Activated naive CD8-positive, alpha-beta T cell (primary cell): ENCODE results near the gene CHST6.
"Not testable (repeated sequence)": the region's sequence is repeated elsewhere in the genome, so short reads cannot be mapped to it uniquely, and the experiment has no call there.

ENCODE experiments used
- H3K27ac Mint-ChIP-seq: one replicate; pipeline ENCODE4 v1.8.0; 2021; ENCODE audit warnings: mixed read lengths
- H3K27me3 Mint-ChIP-seq: one replicate; pipeline ENCODE4 v1.8.0; 2021; ENCODE audit warnings: mixed read lengths
- H3K36me3 Mint-ChIP-seq: one replicate; pipeline ENCODE4 v1.8.0; 2021; ENCODE audit warnings: mixed read lengths
- H3K4me1 Mint-ChIP-seq: one replicate; pipeline ENCODE4 v1.8.0; 2021; ENCODE audit warnings: low read depth, mixed read lengths
- H3K4me3 Mint-ChIP-seq: one replicate; pipeline ENCODE4 v1.8.0; 2021; ENCODE audit warnings: mild to moderate bottlenecking, mixed read lengths
- H3K9me3 Mint-ChIP-seq: one replicate; pipeline ENCODE4 v1.8.0; 2021; ENCODE audit warnings: low read depth, mixed read lengths

The CHST6 gene

GRCh38 chr16:75526032-75526790 is 31.0 kb upstream of the CHST6 start:
- Mint-ChIP-seq H3K4me3 (no peak overlapping the region), H3K27me3 (no peaks in the 10 kb centered on the region), H3K27ac (no peak overlapping the region), H3K4me1 (no peaks in the 10 kb centered on the region), H3K36me3 (no peaks in the 10 kb centered on the region), H3K9me3 (no peaks in the 10 kb centered on the region)

- Mint-ChIP-seq H3K4me1 (peaks cover 8% of the 10 kb centered on the region), H3K9me3 (no peaks in the 10 kb centered on the region), H3K27ac (no peak overlapping the region), H3K27me3 (no peaks in the 10 kb centered on the region), H3K4me3 (no peak overlapping the region), H3K36me3 (no peaks in the 10 kb centered on the region)
Measured at GRCh38 chr16:75519175-75519574, 23.9 kb upstream of the CHST6 start.

DNA sequence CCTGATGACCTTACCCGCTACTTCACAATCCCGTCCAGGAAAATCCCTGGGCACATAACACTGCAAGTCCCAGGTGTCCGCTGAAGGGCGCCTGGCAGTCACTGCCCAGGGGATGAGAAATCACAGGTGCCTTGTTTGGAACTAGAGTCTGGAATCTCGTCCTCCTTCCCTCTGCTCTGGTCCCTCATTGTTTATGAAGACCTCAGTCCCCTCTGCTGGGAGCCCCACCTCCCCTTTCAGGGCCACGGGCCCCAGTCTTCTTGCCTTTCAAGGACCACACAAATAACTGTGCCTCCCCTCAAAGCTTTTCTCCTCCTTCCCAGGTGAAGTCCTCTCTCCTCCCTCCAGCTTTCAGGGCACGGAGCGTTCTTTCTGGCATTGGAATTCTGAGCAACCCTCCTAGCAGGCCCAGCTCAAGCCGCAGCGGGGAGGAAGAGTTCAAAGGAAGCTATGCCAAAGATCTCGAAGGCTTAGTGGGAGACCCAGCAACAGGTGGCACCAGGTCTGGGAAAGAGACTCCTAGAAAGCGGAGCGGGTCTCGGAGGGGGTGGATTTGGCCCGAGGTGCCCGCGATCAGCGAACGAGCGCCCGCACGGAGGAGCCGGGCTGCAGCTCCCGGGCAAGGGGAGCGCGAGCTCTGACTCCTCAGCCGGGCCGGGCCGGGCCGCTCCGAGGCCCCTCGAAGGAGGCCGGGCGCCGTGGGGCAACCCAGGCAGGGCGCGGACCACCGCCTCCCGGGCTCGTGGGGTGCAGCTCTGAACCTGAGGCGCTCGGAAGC is 21.1 kb upstream of the CHST6 start:
- not testable (repeated sequence) for H3K9me3 Mint-ChIP-seq, H3K36me3 Mint-ChIP-seq, H3K4me1 Mint-ChIP-seq, H3K27me3 Mint-ChIP-seq
- H3K27ac Mint-ChIP-seq: peak overlapping the region; percentile 41
- peak overlapping the region; percentile 82 for H3K4me3 Mint-ChIP-seq

DNA sequence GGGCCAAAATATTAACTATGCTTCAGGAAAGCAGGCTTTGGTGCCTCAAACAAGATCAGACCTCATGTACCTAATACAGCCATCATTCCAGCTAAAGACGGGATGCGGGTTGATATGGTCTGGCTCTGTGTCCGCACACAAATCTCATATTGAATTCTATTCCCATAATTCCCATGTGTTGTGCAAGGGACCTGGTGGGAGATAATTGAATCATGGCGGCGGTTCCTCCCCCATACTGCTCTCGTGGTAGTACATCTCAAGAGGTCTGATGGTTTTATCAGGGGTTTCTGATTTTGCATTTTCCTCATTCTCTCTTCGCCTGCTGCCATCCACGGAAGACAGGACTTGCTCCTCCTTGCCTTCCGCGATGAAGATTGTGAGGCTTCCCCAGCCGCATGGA is 19.1 kb upstream of the CHST6 start:
- Mint-ChIP-seq H3K4me3 (no peak overlapping the region), H3K36me3 (no peaks in the 10 kb centered on the region), H3K4me1 (peaks cover 8% of the 10 kb centered on the region), H3K27ac (no peak overlapping the region), H3K27me3 (no peaks in the 10 kb centered on the region), H3K9me3 (no peaks in the 10 kb centered on the region)

- H3K9me3 Mint-ChIP-seq: no peaks in the 10 kb centered on the region
- H3K27me3 Mint-ChIP-seq: peaks cover 5% of the 10 kb centered on the region
- H3K36me3 Mint-ChIP-seq: no peaks in the 10 kb centered on the region
- H3K4me3 Mint-ChIP-seq: no peak overlapping the region
- H3K27ac Mint-ChIP-seq: no peak overlapping the region
- H3K4me1 Mint-ChIP-seq: no peaks in the 10 kb centered on the region
Measured at GRCh38 chr16:75506574-75506973, 11.3 kb upstream of the CHST6 start.

DNA sequence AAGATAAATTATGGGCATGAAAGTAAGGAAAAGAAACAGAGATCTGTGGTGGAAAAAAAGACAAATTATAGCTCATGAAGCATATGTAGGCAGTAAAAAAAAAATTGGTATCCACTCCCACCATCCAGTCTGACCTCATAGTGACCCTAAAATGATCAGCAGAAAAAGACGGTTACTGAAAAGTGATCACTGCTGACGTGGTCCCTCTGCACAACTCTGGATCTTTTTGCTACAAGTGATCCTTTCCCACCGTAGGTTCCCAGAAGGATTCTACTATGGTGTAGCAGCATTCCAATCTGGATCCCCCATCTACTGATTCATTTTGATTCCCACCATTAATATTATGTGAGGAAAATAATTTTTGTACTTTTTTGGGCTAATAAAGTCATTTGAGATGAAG is 10.9 kb upstream of the CHST6 start:
- no peaks in the 10 kb centered on the region for H3K4me1 Mint-ChIP-seq
- peaks cover 5% of the 10 kb centered on the region for H3K27me3 Mint-ChIP-seq
- no peak overlapping the region for H3K27ac Mint-ChIP-seq
- no peak overlapping the region for H3K4me3 Mint-ChIP-seq
- H3K9me3 Mint-ChIP-seq: no peaks in the 10 kb centered on the region
- no peaks in the 10 kb centered on the region for H3K36me3 Mint-ChIP-seq

DNA sequence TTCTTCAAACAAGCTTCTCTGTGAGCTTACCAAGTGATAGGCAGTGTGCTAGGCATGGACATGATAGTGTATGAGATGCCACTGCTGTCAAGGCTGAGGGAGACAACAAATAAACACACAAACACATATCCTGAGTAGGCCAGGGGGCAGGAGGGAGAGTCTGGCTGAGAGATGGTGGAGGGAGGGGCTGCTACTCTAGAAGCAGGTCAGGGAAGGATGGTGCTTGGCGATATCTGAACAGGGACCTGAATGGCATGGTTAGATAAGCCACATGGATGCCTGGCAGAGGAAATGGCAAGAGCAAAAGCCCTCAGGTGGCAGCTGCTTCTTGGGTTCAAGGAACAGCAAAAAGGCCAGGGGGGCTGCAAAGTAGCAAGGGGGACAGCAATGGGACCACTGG is 8.6 kb upstream of the CHST6 start:
- H3K9me3 Mint-ChIP-seq: no peaks in the 10 kb centered on the region
- H3K4me3 Mint-ChIP-seq: no peak overlapping the region
- H3K27me3 Mint-ChIP-seq: peaks cover 5% of the 10 kb centered on the region
- no peak overlapping the region for H3K27ac Mint-ChIP-seq
- H3K36me3 Mint-ChIP-seq: no peaks in the 10 kb centered on the region
- H3K4me1 Mint-ChIP-seq: no peaks in the 10 kb centered on the region

GRCh38 chr16:75502916-75503605 is 7.8 kb upstream of the CHST6 start:
- no peak overlapping the region for H3K4me3 Mint-ChIP-seq

GRCh38 chr16:75501820-75502219 is 6.6 kb upstream of the CHST6 start:
- not testable (repeated sequence) for H3K27ac Mint-ChIP-seq, H3K27me3 Mint-ChIP-seq, H3K4me3 Mint-ChIP-seq, H3K4me1 Mint-ChIP-seq, H3K36me3 Mint-ChIP-seq, H3K9me3 Mint-ChIP-seq

More at GRCh38 chr16:75502916-75503605, 7.8 kb upstream of the CHST6 start:
- Mint-ChIP-seq H3K9me3 (no peaks in the 10 kb centered on the region), H3K4me1 (no peaks in the 10 kb centered on the region), H3K27ac (no peak overlapping the region), H3K27me3 (peaks cover 5% of the 10 kb centered on the region), H3K36me3 (no peaks in the 10 kb centered on the region)

- Mint-ChIP-seq H3K4me3 (no peak overlapping the region), H3K9me3 (no peaks in the 10 kb centered on the region), H3K27ac (no peak overlapping the region), H3K36me3 (no peaks in the 10 kb centered on the region), H3K27me3 (peaks cover 4% of the 10 kb centered on the region), H3K4me1 (no peaks in the 10 kb centered on the region)
Measured at GRCh38 chr16:75501359-75501758, 6.1 kb upstream of the CHST6 start.

DNA sequence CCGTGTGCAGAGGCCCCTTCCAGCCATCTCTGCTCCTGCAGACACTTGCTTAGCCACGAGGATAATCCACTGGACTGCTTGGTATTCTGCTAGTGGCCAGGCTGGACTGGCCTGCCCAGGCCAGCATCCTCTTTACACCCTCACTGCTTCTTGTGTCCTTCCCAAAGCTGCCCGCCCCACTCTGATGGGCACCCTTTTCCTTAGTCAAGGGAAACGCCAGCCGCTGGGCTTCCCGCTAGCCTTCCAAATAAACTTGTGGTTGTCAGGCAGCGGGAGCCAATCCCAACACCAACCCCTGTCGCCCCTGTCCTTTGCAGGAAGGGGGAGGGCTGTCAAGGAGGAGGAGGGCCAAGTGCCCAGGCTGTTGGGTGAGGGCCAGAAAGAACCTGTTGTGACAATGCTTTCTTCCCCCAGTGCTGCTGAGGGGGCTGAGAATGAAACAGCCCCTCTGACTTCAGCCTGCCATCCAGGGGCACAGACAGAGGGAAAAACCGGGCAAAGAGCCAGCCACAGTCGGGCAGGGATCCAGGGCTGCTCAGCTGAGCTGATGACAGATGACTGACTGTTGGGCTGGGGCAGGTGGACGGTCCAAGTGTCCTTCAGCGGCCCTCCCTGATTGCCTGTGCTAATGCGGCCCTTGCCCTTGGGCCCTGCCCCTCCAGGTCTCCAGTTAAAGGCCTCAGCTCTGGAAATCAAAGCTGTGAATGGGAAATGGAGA is 3.5 kb upstream of the CHST6 start:
- H3K27me3 Mint-ChIP-seq, H3K4me1 Mint-ChIP-seq, H3K4me3 Mint-ChIP-seq, H3K9me3 Mint-ChIP-seq, H3K27ac Mint-ChIP-seq, H3K36me3 Mint-ChIP-seq: not testable (repeated sequence)

DNA sequence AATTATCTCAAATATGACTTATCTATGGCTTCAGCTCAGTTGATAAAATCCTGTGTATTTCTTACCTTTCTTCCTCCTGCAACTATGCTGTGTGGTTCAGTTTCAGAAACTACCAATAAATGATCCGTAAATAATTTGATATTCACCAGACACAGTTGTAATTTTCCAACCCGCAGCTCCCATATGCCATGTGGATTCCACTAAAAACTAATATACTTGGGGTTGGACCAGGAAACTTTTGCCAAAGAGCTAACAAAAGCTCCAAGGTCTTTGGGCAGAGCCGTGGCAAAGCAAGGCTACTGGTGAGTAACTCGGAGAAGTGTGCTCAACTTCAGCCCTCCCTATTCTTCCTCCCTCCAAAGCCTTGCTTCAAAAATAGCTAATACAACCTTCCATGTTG is 2.3 kb upstream of the CHST6 start:
- no peaks in the 10 kb centered on the region for H3K36me3 Mint-ChIP-seq
- no peak overlapping the region for H3K4me3 Mint-ChIP-seq
- no peak overlapping the region for H3K27ac Mint-ChIP-seq
- H3K4me1 Mint-ChIP-seq: peaks cover 8% of the 10 kb centered on the region
- H3K9me3 Mint-ChIP-seq: no peaks in the 10 kb centered on the region
- peaks cover 17% of the 10 kb centered on the region for H3K27me3 Mint-ChIP-seq

DNA sequence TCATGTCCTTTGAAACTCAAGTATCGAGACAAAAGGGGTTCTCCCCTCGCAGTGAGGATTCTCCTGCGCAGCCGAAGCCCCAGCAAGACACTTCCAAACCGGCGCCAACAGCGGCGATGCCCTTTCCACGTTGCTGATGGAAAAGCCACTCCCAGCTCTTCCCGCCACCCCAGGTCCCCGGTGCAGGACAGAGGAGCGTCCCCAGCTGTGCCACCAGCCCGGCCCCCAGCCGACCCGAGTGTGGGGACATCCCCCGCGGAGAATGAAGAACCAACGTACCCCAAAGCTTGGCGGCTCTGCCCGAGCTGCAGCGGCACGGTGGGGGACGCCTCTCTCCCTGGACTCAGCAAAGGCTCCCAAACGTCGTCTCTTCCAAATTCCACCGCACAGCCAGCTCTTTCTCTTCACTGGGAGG is 573 bp downstream of the CHST6 start:
- peak overlapping the region; percentile 76 for H3K4me3 Mint-ChIP-seq
- no peaks in the 10 kb centered on the region for H3K9me3 Mint-ChIP-seq
- H3K36me3 Mint-ChIP-seq: no peaks in the 10 kb centered on the region
- no peak overlapping the region for H3K27ac Mint-ChIP-seq
- peaks cover 17% of the 10 kb centered on the region for H3K27me3 Mint-ChIP-seq
- H3K4me1 Mint-ChIP-seq: peaks cover 8% of the 10 kb centered on the region

DNA sequence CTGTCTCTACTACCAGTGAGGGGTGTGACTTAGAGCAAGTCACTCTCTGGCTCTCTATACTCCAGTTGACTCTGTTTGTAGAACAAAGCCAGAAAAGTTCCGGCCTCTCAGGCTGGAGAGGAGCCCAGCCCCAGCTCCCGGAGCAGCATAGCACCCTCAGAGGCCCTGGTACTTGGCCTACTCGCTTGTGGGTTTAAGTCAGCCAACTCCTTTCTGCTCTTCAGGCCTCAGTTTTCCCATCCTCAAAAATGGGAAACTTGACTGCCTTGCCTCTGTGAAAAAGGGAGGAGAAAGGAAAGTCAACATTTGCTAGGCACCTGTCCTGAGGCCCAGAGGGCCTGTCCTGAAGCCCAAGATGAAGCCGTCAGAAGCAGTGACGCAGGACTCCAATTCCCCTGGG is 1.1 kb downstream of the CHST6 start:
- Mint-ChIP-seq H3K36me3 (no peaks in the 10 kb centered on the region), H3K9me3 (no peaks in the 10 kb centered on the region), H3K27me3 (peaks cover 17% of the 10 kb centered on the region), H3K27ac (no peak overlapping the region), H3K4me3 (peak overlapping the region; percentile 76), H3K4me1 (peaks cover 8% of the 10 kb centered on the region)

GRCh38 chr16:75491876-75492275 is 3.4 kb downstream of the CHST6 start:
- H3K36me3 Mint-ChIP-seq: no peaks in the 10 kb centered on the region
- peaks cover 8% of the 10 kb centered on the region for H3K4me1 Mint-ChIP-seq
- no peaks in the 10 kb centered on the region for H3K9me3 Mint-ChIP-seq
- H3K4me3 Mint-ChIP-seq: no peak overlapping the region
- peaks cover 18% of the 10 kb centered on the region for H3K27me3 Mint-ChIP-seq
- H3K27ac Mint-ChIP-seq: no peak overlapping the region
